Camera-type eye (tissue), 1 donor: ENCODE data around the gene FHOD1. TPM values are rescaled to one million over a fixed set of nuclear protein-coding genes. Genes with fewer than 3 reads are reported as not detected.

ENCODE experiments used
- total RNA-seq: library from RNA; depleted of rRNA; stranded (reverse); fragments of >200 nt; gene quantifications from one replicate; pipeline ENCODE4 v1.2.3, GENCODE V29; 2014

FHOD1 gene
- 13.1 TPM for total RNA-seq

GRCh38 chr16:67247192-67248072 lies at the start of gene FHOD1:
FHOD1 (minus strand) TSS chr16:67247481; CDS start chr16:67247410, 71 bp downstream.

GRCh38 chr16:67279296-67280089 lies 32.2 kb upstream of the FHOD1 start, which contains the start of gene PLEKHG4:
PLEKHG4 (plus strand) TSS chr16:67279532; CDS start chr16:67280045, 513 bp downstream.

DNA sequence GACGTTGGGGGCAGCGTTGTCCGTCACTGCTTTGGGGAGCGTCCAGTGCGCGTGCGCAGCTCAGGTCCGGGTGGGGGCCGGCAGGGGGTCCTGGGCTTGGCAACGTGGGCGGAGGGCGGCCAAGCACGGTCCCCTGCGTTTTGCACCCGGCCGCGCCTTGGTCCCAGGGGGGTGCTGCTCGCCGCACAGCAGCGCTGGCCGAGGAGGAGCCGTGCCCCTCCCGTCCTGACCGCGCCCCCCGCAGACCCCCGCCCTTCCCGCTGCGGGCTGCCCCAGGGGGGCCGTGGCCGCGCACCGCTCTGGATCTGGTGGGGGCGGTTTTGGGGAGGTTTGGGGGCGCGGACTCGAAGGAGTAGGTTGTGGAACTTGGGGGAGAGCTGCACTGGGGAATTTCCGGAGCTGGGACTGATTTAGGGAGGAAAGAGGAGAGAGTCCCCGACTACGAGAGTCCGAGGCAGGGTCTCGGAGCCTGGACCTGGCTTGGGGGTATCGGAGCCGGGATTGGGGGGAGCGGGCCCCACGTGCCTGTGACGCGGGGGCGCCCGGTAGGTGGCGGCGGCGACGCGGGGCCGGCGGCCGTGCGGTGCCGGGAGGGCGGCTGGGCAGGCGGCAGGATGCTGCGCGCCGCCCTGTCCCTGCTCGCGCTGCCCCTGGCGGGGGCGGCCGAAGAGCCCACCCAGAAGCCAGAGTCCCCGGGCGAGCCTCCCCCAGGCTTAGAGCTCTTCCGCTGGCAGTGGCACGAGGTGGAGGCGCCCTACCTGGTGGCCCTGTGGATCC lies 1.3 kb upstream of the FHOD1 start, which contains the start of gene SLC9A5:
Gene SLC9A5 (plus strand): TSS at position 579 of the 777 bp plus-strand sequence. CDS start 36 bp downstream, at position 615.

DNA sequence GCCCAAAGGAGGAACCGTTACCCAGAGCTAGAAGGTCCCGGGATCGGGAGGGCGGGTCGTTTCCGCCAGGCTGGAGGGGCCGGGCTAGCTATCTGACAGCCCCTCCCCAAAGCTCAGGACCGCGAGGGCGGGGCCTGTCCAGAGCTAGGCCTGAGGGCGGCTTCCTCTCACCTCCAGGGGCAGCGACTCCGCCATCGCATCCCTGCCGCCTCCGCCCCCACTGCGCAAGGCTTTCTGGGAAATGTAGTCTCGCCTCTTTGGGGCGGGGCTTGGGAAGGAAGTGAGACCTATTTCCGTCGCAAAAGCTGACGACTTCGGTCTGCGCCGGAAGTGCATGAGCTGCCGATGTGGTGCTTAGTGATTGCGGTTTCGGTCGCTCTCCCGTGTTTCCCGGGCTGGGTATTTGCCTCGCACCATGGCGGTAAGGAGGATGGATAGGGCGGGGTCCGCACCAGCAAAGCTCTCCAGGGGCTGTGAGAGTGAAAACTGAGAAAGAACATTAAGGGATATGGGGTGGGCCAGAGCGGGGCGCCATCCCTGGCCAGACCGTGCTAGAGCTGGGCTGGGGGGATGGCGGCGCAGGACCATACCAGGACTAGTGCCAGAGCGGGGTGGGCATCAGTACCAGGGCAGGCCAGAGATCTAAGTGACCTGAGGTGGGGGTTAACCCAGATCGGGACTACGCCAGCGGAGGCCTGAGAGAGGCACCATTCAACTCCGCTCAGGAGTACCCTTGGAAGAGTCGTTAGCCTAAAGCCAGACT lies 20.3 kb downstream of the FHOD1 start, which contains the start of gene TMEM208:
Gene TMEM208 (plus strand): TSS at position 327 of the 763 bp plus-strand sequence. CDS start 89 bp downstream, at position 416.

GRCh38 chr16:67199011-67199807 lies 48.1 kb downstream of the FHOD1 start, which contains the start of gene ELMO3:
ELMO3 (plus strand) TSS chr16:67199131; CDS start chr16:67199327, 196 bp downstream.

GRCh38 chr16:67191995-67192681 lies 55.1 kb downstream of the FHOD1 start, which contains the start of gene E2F4:
E2F4 (plus strand) TSS chr16:67192155; CDS start chr16:67192228, 73 bp downstream.

DNA sequence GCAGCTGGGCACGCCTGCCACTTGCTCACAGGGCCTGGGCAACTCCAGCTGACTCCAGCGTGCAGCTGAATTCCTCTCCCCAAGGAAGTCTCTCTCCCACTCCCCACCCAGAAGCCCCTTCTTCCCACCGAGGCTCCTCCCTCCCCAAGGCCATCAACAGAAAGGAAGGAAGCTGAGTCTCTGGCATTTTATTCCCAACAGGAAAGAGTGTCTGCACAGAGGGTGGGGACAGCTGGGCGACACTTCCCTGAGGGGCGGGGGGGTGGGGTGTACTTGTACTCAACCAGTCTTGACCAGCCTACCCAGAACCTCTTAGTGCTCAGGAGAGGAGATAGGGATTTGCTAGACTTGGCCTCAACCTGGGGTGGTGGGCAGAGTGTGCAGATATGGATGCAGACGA lies 57.2 kb downstream of the FHOD1 start, which contains the start of gene EXOC3L1:
Gene EXOC3L1 (minus strand): TSS at position 96 of the 400 bp plus-strand sequence. CDS start 460 bp downstream, outside the sequence.

GRCh38 chr16:67183627-67184452 lies 63.4 kb downstream of the FHOD1 start, which contains the start of gene MATCAP1:
MATCAP1 (minus strand) TSS chr16:67183963; CDS start chr16:67180610, 3,353 bp downstream.

Other genes with a start within 250 kb of the FHOD1 start
- gene CBFB, start 218.3 kb downstream of the FHOD1 start, total RNA-seq = 47.7 TPM
- gene PHAF1, start 137.5 kb downstream of the FHOD1 start, total RNA-seq = 28.2 TPM
- gene B3GNT9, start 96.5 kb downstream of the FHOD1 start, total RNA-seq = 26.2 TPM
- gene TRADD, start 87.6 kb downstream of the FHOD1 start, total RNA-seq = 6.3 TPM
- gene FBXL8, start 87.5 kb downstream of the FHOD1 start, total RNA-seq = 7.9 TPM
- gene HSF4, start 82.7 kb downstream of the FHOD1 start, total RNA-seq = 33.2 TPM
- 12.4 TPM for gene NOL3, start 76.9 kb downstream of the FHOD1 start, total RNA-seq
- 44.2 TPM for gene MATCAP1, start 63.5 kb downstream of the FHOD1 start, total RNA-seq
- 3.9 TPM for gene EXOC3L1, start 57.3 kb downstream of the FHOD1 start, total RNA-seq
- 39.0 TPM for gene E2F4, start 55.3 kb downstream of the FHOD1 start, total RNA-seq
- 1.4 TPM for gene ELMO3, start 48.4 kb downstream of the FHOD1 start, total RNA-seq
- gene TMEM208, start 20.4 kb downstream of the FHOD1 start, total RNA-seq = 26.4 TPM
- gene SLC9A5, start 1.5 kb upstream of the FHOD1 start, total RNA-seq = 1.0 TPM
- gene PLEKHG4, start 32.1 kb upstream of the FHOD1 start, total RNA-seq = 23.3 TPM
- gene KCTD19, start 79.3 kb upstream of the FHOD1 start, total RNA-seq = 0.44 TPM
- 1.5 TPM for gene LRRC36, start 79.3 kb upstream of the FHOD1 start, total RNA-seq
- 52.7 TPM for gene TPPP3, start 146.0 kb upstream of the FHOD1 start, total RNA-seq
- 11.1 TPM for gene ZDHHC1, start 169.0 kb upstream of the FHOD1 start, total RNA-seq
- gene HSD11B2, start 183.6 kb upstream of the FHOD1 start, total RNA-seq = 4.3 TPM
- 136 TPM for gene ATP6V0D1, start 233.7 kb upstream of the FHOD1 start, total RNA-seq
- not detected for gene AGRP, start 236.1 kb upstream of the FHOD1 start, total RNA-seq